H1 (cell line): ENCODE data around the gene PAXIP1. TPM values are rescaled to one million over a fixed set of nuclear protein-coding genes. Genes with fewer than 3 reads are reported as not detected.

Source experiments
- CTCF ChIA-PET: fragments of 300-600 bp; sonication (Branson Sonifier 250); formaldehyde crosslinking; loops from one replicate; lab custom pipeline; 2021; ENCODE audit not compliant: partially characterized antibody; lab: Charles Lee
- POLR2A ChIA-PET: fragments of 300-600 bp; sonication (Branson Sonifier 250); formaldehyde crosslinking; loops from one replicate; lab custom pipeline; 2021; ENCODE audit warnings: inconsistent platforms; ENCODE audit not compliant: partially characterized antibody; lab: Charles Lee
- DNase-seq, 2 experiments: peaks; one replicate each; pipeline versions ENCODE4 v3.0.0 to v3.0.0-alpha.2; 2010 to 2022; ENCODE audit warnings: low spot score in 2 of 2, low read depth in 1 of 2, mixed read lengths in 1 of 2
- FAIRE-seq: peaks from 2 replicates; lab custom pipeline; 2011; peaks lifted over from hg19 to GRCh38; lab: Jason Lieb, UNC
- H2AFZ ChIP-seq: 2 replicates; pipeline ENCODE4 v1.8.1; 2012; ENCODE audit warnings: low read length, inconsistent platforms
- H2AK5ac ChIP-seq: 2 replicates; pipeline ENCODE4 v1.6.1; 2013; ENCODE audit warnings: low read depth, low read length
- H2BK120ac ChIP-seq: replicated peaks from 2 replicates; pipeline ENCODE3; 2013; ENCODE audit warnings: low read depth, low read length, inconsistent platforms
- H2BK12ac ChIP-seq: 2 replicates; pipeline ENCODE4 v1.6.1; 2013; ENCODE audit warnings: low read depth, low read length
- H2BK15ac ChIP-seq: 2 replicates; pipeline ENCODE4 v1.6.1; 2013; ENCODE audit warnings: low read length
- H2BK20ac ChIP-seq: 2 replicates; pipeline ENCODE4 v1.6.1; 2013; ENCODE audit warnings: low read length
- H2BK5ac ChIP-seq: 2 replicates; pipeline ENCODE4 v1.6.1; 2013; ENCODE audit warnings: low read depth, low read length
- H3K14ac ChIP-seq: 2 replicates; pipeline ENCODE4 v1.6.1; 2013; ENCODE audit warnings: inconsistent platforms; ENCODE audit not compliant: insufficient read length
- H3K18ac ChIP-seq: 2 replicates; pipeline ENCODE4 v1.6.1; 2013; ENCODE audit warnings: low read length; ENCODE audit errors: extremely low read depth
- H3K23ac ChIP-seq: 2 replicates; pipeline ENCODE4 v1.6.1; 2013; ENCODE audit warnings: inconsistent platforms; ENCODE audit not compliant: insufficient read length
- H3K23me2 ChIP-seq: 2 replicates; pipeline ENCODE4 v1.6.1; 2013; ENCODE audit warnings: low read depth, low read length
- H3K27ac ChIP-seq: 2 replicates; pipeline ENCODE4 v1.6.1; 2011; ENCODE audit warnings: low read depth, low read length, inconsistent platforms
- H3K27me3 ChIP-seq, 4 experiments: replicated peaks in 1 of 4; 1 replicate in 1 of 4; 2 replicates in 3 of 4; pipeline versions ENCODE4 v1.6.1 to v1.8.1; 2011 to 2013; ENCODE audit warnings: low read length in 3 of 4, mild to moderate bottlenecking in 3 of 4, inconsistent platforms in 2 of 4, mixed read lengths in 2 of 4, moderate library complexity in 1 of 4; ENCODE audit not compliant: control insufficient read depth in 3 of 4, insufficient read depth in 3 of 4; ENCODE audit errors: extremely low read depth in 1 of 4
- H3K36me3 ChIP-seq, 4 experiments: 2 replicates each; pipeline versions ENCODE4 v1.6.1 to v1.8.1; 2011 to 2013; ENCODE audit warnings: mild to moderate bottlenecking in 4 of 4, low read length in 3 of 4, moderate library complexity in 2 of 4, control low read depth in 1 of 4, inconsistent platforms in 1 of 4; ENCODE audit not compliant: insufficient read depth in 4 of 4, control insufficient read depth in 2 of 4
- H3K4ac ChIP-seq: replicated peaks from 2 replicates; pipeline ENCODE3; 2013; ENCODE audit warnings: low read length, low read depth, mixed read lengths, inconsistent platforms; ENCODE audit not compliant: insufficient read length
- H3K4me1 ChIP-seq, 4 experiments: replicated peaks in 1 of 4; 1 replicate in 1 of 4; 2 replicates in 3 of 4; pipeline versions ENCODE4 v1.6.1 to v1.8.1; 2011 to 2013; ENCODE audit warnings: low read length in 3 of 4, inconsistent platforms in 2 of 4, mixed read lengths in 1 of 4; ENCODE audit not compliant: insufficient read depth in 4 of 4, control insufficient read depth in 3 of 4
- H3K4me2 ChIP-seq, 2 experiments: 2 replicates each; pipeline versions ENCODE4 v1.6.1 to v1.8.1; 2011 to 2013; ENCODE audit warnings: low read depth in 2 of 2, low read length in 2 of 2, control low read depth in 1 of 2, inconsistent platforms in 1 of 2, mild to moderate bottlenecking in 1 of 2; ENCODE audit not compliant: insufficient read depth in 1 of 2
- H3K4me3 ChIP-seq, 4 experiments: fragments of 200-600, 300-600 bp in 1 of 4; sonication (generic), shearing (Covaris generic), sonication (Bioruptor Twin) in 1 of 4; 2 replicates each; pipeline versions ENCODE4 v1.5.1 to v1.8.1; 2011 to 2016; ENCODE audit warnings: low read length in 4 of 4, low read depth in 3 of 4, control low read depth in 2 of 4, inconsistent platforms in 2 of 4, mild to moderate bottlenecking in 2 of 4, mixed read lengths in 1 of 4, moderate library complexity in 1 of 4; ENCODE audit not compliant: insufficient read depth in 2 of 4; ENCODE audit errors: extremely low read depth in 1 of 4
- H3K56ac ChIP-seq: replicated peaks from 2 replicates; pipeline ENCODE3; 2013; ENCODE audit warnings: low read depth, mild to moderate bottlenecking, mixed read lengths, low read length, inconsistent platforms; ENCODE audit not compliant: insufficient read length
- H3K79me1 ChIP-seq: 2 replicates; pipeline ENCODE4 v1.6.1; 2013; ENCODE audit warnings: low read depth, low read length, control low read depth
- H3K79me2 ChIP-seq, 2 experiments: 2 replicates each; pipeline versions ENCODE4 v1.6.1 to v1.8.1; 2012 to 2013; ENCODE audit warnings: low read length in 2 of 2, mild to moderate bottlenecking in 2 of 2, inconsistent platforms in 1 of 2; ENCODE audit not compliant: insufficient read depth in 2 of 2, control insufficient read depth in 1 of 2
- H3K9ac ChIP-seq, 4 experiments: replicated peaks in 1 of 4; 1 replicate in 1 of 4; 2 replicates in 3 of 4; pipeline versions ENCODE4 v1.6.1 to v1.8.1; 2011 to 2013; ENCODE audit warnings: low read depth in 3 of 4, low read length in 3 of 4, control low read depth in 2 of 4, mild to moderate bottlenecking in 2 of 4, moderate library complexity in 2 of 4, inconsistent platforms in 1 of 4; ENCODE audit errors: extremely low read depth in 1 of 4
- H3K9me3 ChIP-seq, 2 experiments: 2 replicates each; pipeline versions ENCODE4 v1.6.1 to v1.8.1; 2012 to 2013; ENCODE audit warnings: mild to moderate bottlenecking in 2 of 2, moderate library complexity in 2 of 2, control low read depth in 1 of 2, inconsistent platforms in 1 of 2, low read depth in 1 of 2, low read length in 1 of 2, mixed read lengths in 1 of 2; ENCODE audit not compliant: insufficient read depth in 2 of 2
- H4K20me1 ChIP-seq, 2 experiments: replicated peaks in 1 of 2; 2 replicates each; pipeline versions ENCODE3 to v1.8.1; 2011 to 2013; ENCODE audit warnings: inconsistent platforms in 2 of 2, low read length in 2 of 2, mild to moderate bottlenecking in 1 of 2; ENCODE audit not compliant: insufficient read depth in 2 of 2, control insufficient read depth in 1 of 2
- H4K5ac ChIP-seq: 2 replicates; pipeline ENCODE4 v1.6.1; 2013; ENCODE audit warnings: low read length, low read depth, mixed read lengths, inconsistent platforms; ENCODE audit not compliant: insufficient read length
- H4K8ac ChIP-seq: 2 replicates; pipeline ENCODE4 v1.8.0; 2013; ENCODE audit warnings: mild to moderate bottlenecking, moderate library complexity, low read length, inconsistent platforms; ENCODE audit not compliant: insufficient read depth; ENCODE audit errors: extremely low read depth
- H4K91ac ChIP-seq: replicated peaks from 2 replicates; pipeline ENCODE3; 2013; ENCODE audit warnings: low read length, mixed read lengths, inconsistent platforms; ENCODE audit not compliant: insufficient read length
- ASH2L ChIP-seq: fragments of 200-600, 300-600 bp; sonication (generic); IDR thresholded peaks from one replicate; pipeline ENCODE4 v1.7.1; 2017; ENCODE audit warnings: low read length
- CTCF ChIP-seq, 3 experiments: IDR thresholded peaks; 1 replicate in 2 of 3; 2 replicates in 1 of 3; pipeline versions ENCODE4 v1.5.1 to v1.6.1; 2011; ENCODE audit warnings: low read length in 3 of 3, mild to moderate bottlenecking in 3 of 3, inconsistent platforms in 2 of 3, low read depth in 1 of 3, moderate library complexity in 1 of 3; ENCODE audit not compliant: insufficient read depth in 1 of 3; ENCODE audit errors: control extremely low read depth in 1 of 3
- SAP30 ChIP-seq: fragments of 300-600 bp; sonication (generic); IDR thresholded peaks from 2 replicates; pipeline ENCODE4 v1.7.1; 2012; ENCODE audit warnings: low read length, moderate library complexity, mild to moderate bottlenecking, inconsistent platforms; ENCODE audit not compliant: insufficient read depth, insufficient replicate concordance
- WGBS, 2 experiments: shearing (Covaris generic) in 1 of 2; methylation state at CpG; one replicate each; pipeline versions ENCODE4 v1.1.6 to v1.1.7; 2013 to 2015; ENCODE audit warnings: low lambda C conversion rate in 2 of 2, mixed read lengths in 2 of 2, inconsistent platforms in 1 of 2, low coverage in 1 of 2, missing lambda C conversion rate in 1 of 2; ENCODE audit not compliant: insufficient replicate concordance in 2 of 2, insufficient coverage in 1 of 2, insufficient read length in 1 of 2; ENCODE audit errors: extremely low coverage in 1 of 2, missing lambda C conversion rate in 1 of 2; 5-methylcytosine and 5-hydroxymethylcytosine counted together
- polyA plus RNA-seq, 7 experiments: library from polyadenylated mRNA; depleted of rRNA in 3 of 7; stranded (reverse) in 5 of 7; unstranded in 2 of 7; fragments of >200 nt in 5 of 7; fragments of 200-250 nt in 2 of 7; gene quantifications; 1 replicate in 5 of 7; 2 replicates in 1 of 7; 4 replicates in 1 of 7; pipeline versions ENCODE4 v1.2.1 to v1.2.3, GENCODE V29; 2011 to 2013; ENCODE audit warnings: missing spikeins in 2 of 7, mixed read lengths in 2 of 7
- total RNA-seq: library from RNA; stranded (reverse); fragmentation: NEBNext Ultra II Directional; extraction: Animal tissue kit (Norgen Biotek cat#: 25700); gene quantifications from 2 replicates; pipeline ENCODE4 v1.2.1, GENCODE V29; 2021

The PAXIP1 gene
- total and polyA plus RNA-seq, 2 of the 8 experiments (the other 6 are each of a cell fraction or from before 2014, with no cell fraction given) = 32.4 to 32.8 TPM

DNA sequence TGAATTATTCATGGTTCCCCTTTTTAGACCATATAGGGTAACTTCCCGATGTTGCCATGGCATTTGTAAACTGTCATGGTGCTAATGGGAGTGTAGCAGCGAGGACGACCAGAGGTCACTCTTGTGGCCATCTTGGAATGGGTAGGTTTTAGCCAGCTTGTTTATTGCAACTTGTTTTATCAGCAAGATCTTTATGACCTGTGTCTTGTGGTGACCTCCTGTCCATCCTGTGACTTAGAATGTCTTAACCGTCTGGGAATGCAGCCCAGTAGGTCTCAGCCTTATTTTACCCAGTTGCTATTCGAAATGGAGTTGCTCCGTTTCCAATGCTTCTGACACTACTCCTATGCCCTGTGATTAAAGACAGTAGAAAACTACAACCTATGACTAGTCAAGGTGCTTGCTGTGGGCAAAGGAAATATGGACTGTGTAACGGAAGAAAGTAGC lies 18.8 kb upstream of the PAXIP1 start:
- Histone ChIP-seq H3K79me1 (no peaks in the 10 kb centered on the region), H2BK12ac (no peak overlapping the region), H2AFZ (no peak overlapping the region), H4K5ac (no peak overlapping the region), H3K9ac (no peak overlapping the region), H3K4me2 (no peak overlapping the region), H3K36me3 (no peaks in the 10 kb centered on the region), H4K20me1 (no peaks in the 10 kb centered on the region), H3K27me3 (no peaks in the 10 kb centered on the region; a peak in 1 of 7 replicates), H3K4me1 (no peaks in the 10 kb centered on the region; a peak in 2 of 7 replicates), H3K18ac (no peak overlapping the region), H3K4me3 (no peak overlapping the region), H4K8ac (no peak overlapping the region), H3K56ac (no peak overlapping the region), H2BK120ac (no peak overlapping the region), H2BK5ac (no peak overlapping the region), H2BK15ac (no peak overlapping the region), H2BK20ac (no peak overlapping the region), H3K79me2 (no peaks in the 10 kb centered on the region), H3K23me2 (no peaks in the 10 kb centered on the region), H3K14ac (no peak overlapping the region), H2AK5ac (no peak overlapping the region), H3K23ac (no peak overlapping the region), H3K4ac (no peak overlapping the region), H3K27ac (no peak overlapping the region), H3K9me3 (no peaks in the 10 kb centered on the region), H4K91ac (no peak overlapping the region)
- CTCF ChIA-PET = interaction anchor here (0.7 to 13.3 kb wide), 13 partner anchors 8 to 282 kb away, joined by 3 to 136 read pairs (median 4); partner anchors contain the start of gene INSIG1
- POLR2A ChIA-PET = interaction anchor here (1.6 kb wide), 1 partner anchor 11 kb away, joined by 5 read pairs; no protein-coding TSS in a partner anchor
- DNase-seq = peak in 1 of 2 experiments; percentile 13
- no peak for FAIRE-seq
- 94% methylated on average over 7 of the region's 7 CpGs; no CpG with 5 or more reads in 1 of the 2 experiments for WGBS, 2 experiments
- TF ChIP-seq CTCF (IDR thresholded peaks at IDR 0.05; ENCODE audit: control extremely low read depth in 1 of 3, insufficient read depth in 1 of 3, low read depth in 1 of 3, low read length in 3 of 3) (no peak), SAP30 (no peak), ASH2L (no peak)
